HepG2 (cell line): ENCODE results near the gene ZNF821. TPM values are rescaled to one million over a fixed set of nuclear protein-coding genes. Genes with fewer than 3 reads are reported as not detected.
A peak's percentile ranks its signal among the peaks of the same experiment; 100 is the strongest.

Experiments used
- ELF4 ChIP-seq: sonication (generic); formaldehyde crosslinking; IDR thresholded peaks from 2 replicates; pipeline ENCODE4 v1.5.0; 2020; ENCODE audit warnings: missing genetic modification reagents, mild to moderate bottlenecking, moderate library complexity, borderline replicate concordance
- FOXC1 ChIP-seq: sonication (generic); formaldehyde crosslinking; IDR thresholded peaks from 2 replicates; pipeline ENCODE4 v1.8.0; 2022; ENCODE audit warnings: mild to moderate bottlenecking, missing genetic modification reagents, borderline replicate concordance
- IRF2 ChIP-seq: IDR thresholded peaks from 2 replicates; pipeline ENCODE4 v1.6.1; 2018; ENCODE audit warnings: missing genetic modification reagents, missing compliant biosample characterization
- ISL2 ChIP-seq: sonication (generic); formaldehyde crosslinking; IDR thresholded peaks from 2 replicates; pipeline ENCODE4 v1.5.0; 2020; ENCODE audit warnings: missing genetic modification reagents
- RFXAP ChIP-seq: sonication (generic); formaldehyde crosslinking; IDR thresholded peaks from 2 replicates; pipeline ENCODE4 v1.4.0; 2020; ENCODE audit warnings: missing genetic modification reagents, borderline replicate concordance
- SMAD9 ChIP-seq: sonication (generic); formaldehyde crosslinking; IDR thresholded peaks from 2 replicates; pipeline ENCODE4 v1.5.1; 2020; ENCODE audit warnings: mild to moderate bottlenecking, missing genetic modification reagents
- SP140L ChIP-seq: sonication (generic); formaldehyde crosslinking; IDR thresholded peaks from 2 replicates; pipeline ENCODE4 v1.4.0; 2020; ENCODE audit warnings: missing genetic modification reagents, borderline replicate concordance
- TARDBP ChIP-seq: sonication (generic); formaldehyde crosslinking; IDR thresholded peaks from 2 replicates; pipeline ENCODE4 v1.8.0; 2022; ENCODE audit warnings: mild to moderate bottlenecking, missing genetic modification reagents
- TSC22D2 ChIP-seq: sonication (generic); formaldehyde crosslinking; IDR thresholded peaks from 2 replicates; pipeline ENCODE4 v1.5.1; 2020; ENCODE audit warnings: missing genetic modification reagents, mild to moderate bottlenecking, borderline replicate concordance
- ZBTB49 ChIP-seq: sonication (generic); formaldehyde crosslinking; IDR thresholded peaks from 2 replicates; pipeline ENCODE4 v1.4.0; 2020; ENCODE audit warnings: missing genetic modification reagents, borderline replicate concordance
- ZHX2 ChIP-seq, 2 experiments: sonication (generic) in 1 of 2; formaldehyde crosslinking in 1 of 2; IDR thresholded peaks; 2 replicates each; pipeline versions ENCODE4 v1.6.1 to v1.9.0; 2014 to 2022; ENCODE audit warnings: antibody characterized with exemption in 1 of 2, borderline replicate concordance in 1 of 2, inconsistent platforms in 1 of 2, low read depth in 1 of 2, missing genetic modification reagents in 1 of 2
- ZIK1 ChIP-seq: sonication (generic); formaldehyde crosslinking; IDR thresholded peaks from 2 replicates; pipeline ENCODE4 v1.5.0; 2020; ENCODE audit warnings: mild to moderate bottlenecking, low read depth, missing genetic modification reagents, borderline replicate concordance
- ZNF276 ChIP-seq: sonication (generic); formaldehyde crosslinking; IDR thresholded peaks from 2 replicates; pipeline ENCODE4 v1.4.0; 2020; ENCODE audit warnings: mild to moderate bottlenecking, low read depth, missing genetic modification reagents
- ZNF644 ChIP-seq: IDR thresholded peaks from 2 replicates; pipeline ENCODE4 v1.6.1; 2016; ENCODE audit warnings: low read depth
- ZNF883 ChIP-seq: sonication (generic); formaldehyde crosslinking; IDR thresholded peaks from 2 replicates; pipeline ENCODE4 v1.5.1; 2020; ENCODE audit warnings: mild to moderate bottlenecking, missing genetic modification reagents; ENCODE audit errors: not compliant biosample characterization
- polyA plus RNA-seq, 8 experiments: library from polyadenylated mRNA; depleted of rRNA in 3 of 8; stranded (reverse) in 7 of 8; unstranded in 1 of 8; fragments of >200 nt; fragmentation: Illumina TruSeq in 4 of 8; extraction: Trizol in 4 of 8; gene quantifications; 2 replicates each; pipeline versions ENCODE4 v1.2.1 to v1.2.3, GENCODE V29; 2011 to 2016; ENCODE audit warnings: low read depth in 4 of 8, missing spikeins in 1 of 8, mixed read lengths in 1 of 8; ENCODE audit not compliant: insufficient read depth in 1 of 8
- total RNA-seq, 5 experiments: library from RNA; depleted of rRNA; stranded (reverse); fragments of >200 nt; fragmentation: Illumina TruSeq; extraction: Trizol; gene quantifications; 2 replicates each; pipeline ENCODE4 v1.2.3, GENCODE V29; 2016; ENCODE audit warnings: low read depth in 1 of 5

Gene ZNF821
- total and polyA plus RNA-seq, 2 of the 13 experiments (the other 11 are each of a cell fraction or from before 2014, with no cell fraction given), result 7.0 to 9.1 TPM

GRCh38 chr16:71882505-71883167, 1.3 kb downstream of the ZNF821 start (continued):
- TF ChIP-seq TSC22D2 (CRISPR knock-in tag) (no peak), ZIK1 (CRISPR knock-in tag) (no peak), ZNF276 (CRISPR knock-in tag) (no peak), TARDBP (CRISPR knock-in tag) (0 out of 2 replicates have a peak, but pooled peaks have one; percentile 25), SP140L (CRISPR knock-in tag) (no peak), ZHX2 (IDR thresholded peaks at IDR 0.05; ENCODE audit: low read depth) (no peak), ZHX2 (CRISPR knock-in tag; IDR thresholded peaks at IDR 0.05; ENCODE audit: borderline replicate concordance) (no peak), RFXAP (CRISPR knock-in tag) (no peak), ELF4 (CRISPR knock-in tag) (no peak), ZBTB49 (CRISPR knock-in tag) (no peak), ISL2 (CRISPR knock-in tag) (no peak), ZNF883 (CRISPR knock-in tag) (no peak), ZNF644 (CRISPR knock-in tag) (no peak), FOXC1 (CRISPR knock-in tag) (no peak), IRF2 (CRISPR knock-in tag) (0 out of 2 replicates have a peak, but pooled peaks have one; percentile 22), SMAD9 (no peak)
